CD4-positive, alpha-beta T cell treated with Interleukin-21 for 1 hour (primary cell): ENCODE measurements around the gene MED12L.
"Not testable (repeated sequence)": the region's sequence is repeated elsewhere in the genome, so short reads cannot be mapped to it uniquely, and the experiment has no call there.

Experiments used
- DNase-seq: peaks from one replicate; pipeline ENCODE4 v3.0.0-alpha.2; 2020

Gene MED12L

DNA sequence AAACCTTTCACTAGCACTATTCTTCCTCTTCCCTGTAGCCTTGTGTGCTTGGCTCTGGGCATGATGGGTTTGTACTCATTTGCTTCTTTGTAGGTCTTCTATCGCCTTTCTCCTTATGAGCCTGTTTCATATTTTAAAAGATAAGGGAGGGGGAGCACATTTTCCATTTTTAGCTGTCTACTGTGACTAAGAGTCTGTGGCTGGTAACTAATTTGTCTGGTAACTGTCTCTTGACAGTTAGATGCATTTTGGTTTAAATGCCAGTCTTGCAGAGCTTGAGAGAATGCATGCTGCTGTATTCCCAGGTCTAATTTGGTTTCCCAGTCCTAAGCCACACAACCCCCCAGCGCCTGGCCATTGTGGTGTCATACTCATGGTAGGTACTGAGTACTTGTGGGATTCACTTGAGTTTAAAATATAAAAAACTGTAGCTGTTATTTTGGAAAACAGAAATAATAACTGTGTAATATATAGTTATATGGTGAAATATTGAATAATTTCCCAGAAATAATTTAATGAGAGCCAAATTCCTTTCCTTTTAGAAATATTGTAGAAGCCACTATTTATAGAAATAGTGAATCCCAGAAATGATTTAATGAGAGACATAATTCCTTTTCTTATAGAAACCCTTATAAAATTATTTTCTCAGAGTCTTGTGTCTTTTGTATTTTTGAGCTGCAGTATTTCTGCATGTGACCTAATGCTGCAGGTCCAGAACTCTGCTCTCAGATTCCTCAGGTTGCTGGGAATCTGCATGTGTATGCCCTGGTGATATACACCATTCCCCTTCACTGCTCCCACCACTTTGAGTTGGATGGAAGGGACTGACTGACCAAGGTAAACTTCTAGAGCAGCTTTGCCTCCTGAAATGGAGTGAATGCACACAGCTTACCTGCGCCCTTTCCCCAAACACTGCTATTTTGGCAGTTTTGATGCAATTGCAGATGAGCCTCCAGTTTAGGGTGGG, 131.5 kb downstream of the MED12L start:
- DNase-seq, result no peak

- no peak for DNase-seq
Observed at GRCh38 chr3:151218136-151218535, 132.7 kb downstream of the MED12L start.

DNA sequence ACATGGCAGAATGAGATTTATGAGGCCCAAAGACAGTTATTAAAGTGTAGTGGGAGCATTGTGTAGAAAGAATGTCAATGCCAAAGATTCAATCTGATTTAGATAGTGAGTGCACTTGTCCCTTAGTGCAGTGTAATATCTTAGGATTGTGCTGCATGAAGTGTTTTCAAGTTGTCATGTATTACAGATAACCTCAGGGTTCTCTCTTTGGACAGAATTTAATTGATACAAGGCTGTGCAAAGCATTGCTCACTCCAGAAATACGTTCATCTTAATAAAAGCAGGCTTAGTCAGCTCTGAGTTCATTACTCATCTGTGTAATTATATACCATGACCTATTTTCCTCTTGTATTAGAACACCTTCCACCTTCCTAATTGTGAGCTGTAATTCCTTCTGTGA, 133.6 kb downstream of the MED12L start:
- no peak for DNase-seq

- DNase-seq, result no peak
Observed at GRCh38 chr3:151224268-151224866, 138.9 kb downstream of the MED12L start.

DNA sequence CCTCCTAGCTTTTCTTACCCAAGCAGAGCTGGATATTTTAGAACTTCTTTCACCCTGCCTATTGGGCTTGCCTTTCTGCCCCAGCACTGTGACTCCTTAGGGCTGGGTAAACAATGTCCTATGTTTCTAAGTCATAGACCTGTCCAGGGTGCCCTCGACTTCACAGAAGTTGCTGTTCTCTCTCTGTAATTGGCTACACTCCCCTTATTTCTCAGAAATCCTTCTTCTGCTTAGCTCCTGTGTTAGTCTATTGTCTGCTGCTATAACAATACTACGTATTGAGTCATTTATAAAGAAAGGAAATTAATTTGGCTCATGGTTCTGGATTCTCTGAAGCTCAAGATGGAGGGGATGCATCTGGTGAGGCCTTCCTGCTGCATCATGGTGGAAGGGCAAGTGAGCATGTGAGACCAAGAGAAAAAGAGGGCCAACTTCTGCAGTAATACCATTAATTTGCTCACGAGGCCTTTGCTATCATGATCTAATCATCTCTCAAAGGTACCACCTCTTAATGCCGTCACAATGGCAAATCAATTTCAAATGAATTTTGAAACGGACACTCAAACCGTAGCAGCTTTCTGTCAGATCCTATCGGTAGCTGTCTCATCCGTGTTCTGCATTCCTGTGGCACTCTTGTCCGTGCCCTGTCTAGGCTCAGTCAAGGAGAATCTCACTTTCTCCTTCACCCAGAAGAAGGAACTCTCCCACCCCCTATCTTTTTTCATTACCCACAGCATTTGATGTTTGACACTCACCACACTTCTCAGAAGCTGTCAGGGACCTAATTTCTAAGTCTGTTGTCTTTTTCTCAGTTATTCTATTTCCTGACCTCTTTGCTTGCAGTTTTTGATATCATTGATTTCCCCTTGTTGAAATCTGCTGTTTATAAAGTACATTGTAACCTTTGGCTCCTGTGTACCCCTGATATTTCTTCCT, 139.8 kb downstream of the MED12L start:
- DNase-seq, result no peak

GRCh38 chr3:151226088-151226563, 140.7 kb downstream of the MED12L start:
- DNase-seq, result no peak

- no peak for DNase-seq
Observed at GRCh38 chr3:151226825-151227224, 141.4 kb downstream of the MED12L start.

- DNase-seq, result no peak
Observed at GRCh38 chr3:151227266-151227806, 141.9 kb downstream of the MED12L start.

- peak; percentile 85 for DNase-seq
Observed at GRCh38 chr3:151227807-151228665, 142.6 kb downstream of the MED12L start.

- DNase-seq, result no peak
Observed at GRCh38 chr3:151228666-151229040, 143.2 kb downstream of the MED12L start.

GRCh38 chr3:151230646-151231045, 145.2 kb downstream of the MED12L start:
- DNase-seq, result peak; percentile 25

GRCh38 chr3:151232403-151232802, 146.9 kb downstream of the MED12L start:
- DNase-seq, result not testable (repeated sequence)

DNA sequence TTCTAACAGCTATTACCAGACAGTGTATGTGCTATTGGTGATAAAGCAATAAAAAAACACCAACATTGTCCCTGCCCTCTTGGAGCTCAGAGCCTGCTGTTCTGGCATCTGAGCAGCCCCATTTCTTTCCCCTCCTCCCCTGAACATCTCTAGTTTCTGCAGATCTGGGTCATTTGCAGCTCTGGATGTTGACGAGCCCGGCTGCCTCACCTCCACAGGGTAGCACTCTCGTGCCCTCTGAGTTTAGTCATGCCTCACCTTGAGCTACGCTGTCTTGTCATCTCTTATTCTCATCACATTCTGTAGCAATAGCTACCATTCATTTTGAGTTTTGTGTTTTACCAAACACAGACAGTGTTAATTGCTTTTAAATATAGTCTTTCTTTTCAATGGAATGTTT, 147.5 kb downstream of the MED12L start:
- DNase-seq, result no peak

GRCh38 chr3:151234825-151235224, 149.4 kb downstream of the MED12L start:
- no peak for DNase-seq

DNA sequence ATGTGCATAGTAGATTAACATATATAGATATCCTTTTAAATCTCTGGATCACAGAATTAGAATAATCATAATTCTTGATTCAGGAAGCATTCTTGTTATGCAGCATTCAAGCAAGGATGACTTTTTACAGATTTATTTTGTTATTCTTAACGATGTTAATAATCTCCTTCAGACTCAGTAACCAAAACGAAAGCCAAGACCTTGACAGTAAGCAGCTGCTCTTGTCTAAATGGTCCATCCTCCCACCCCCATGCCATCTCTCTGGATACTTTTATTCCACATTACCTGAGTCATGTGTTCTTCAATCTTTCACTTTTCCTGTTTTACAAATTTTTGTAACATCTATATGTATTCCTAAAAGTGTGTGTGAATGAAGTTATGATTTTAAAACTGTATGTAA, 150.9 kb downstream of the MED12L start:
- DNase-seq, result no peak

GRCh38 chr3:151236736-151237135, 151.3 kb downstream of the MED12L start:
- no peak for DNase-seq

GRCh38 chr3:151242006-151242405, 156.5 kb downstream of the MED12L start:
- DNase-seq, result not testable (repeated sequence)

DNA sequence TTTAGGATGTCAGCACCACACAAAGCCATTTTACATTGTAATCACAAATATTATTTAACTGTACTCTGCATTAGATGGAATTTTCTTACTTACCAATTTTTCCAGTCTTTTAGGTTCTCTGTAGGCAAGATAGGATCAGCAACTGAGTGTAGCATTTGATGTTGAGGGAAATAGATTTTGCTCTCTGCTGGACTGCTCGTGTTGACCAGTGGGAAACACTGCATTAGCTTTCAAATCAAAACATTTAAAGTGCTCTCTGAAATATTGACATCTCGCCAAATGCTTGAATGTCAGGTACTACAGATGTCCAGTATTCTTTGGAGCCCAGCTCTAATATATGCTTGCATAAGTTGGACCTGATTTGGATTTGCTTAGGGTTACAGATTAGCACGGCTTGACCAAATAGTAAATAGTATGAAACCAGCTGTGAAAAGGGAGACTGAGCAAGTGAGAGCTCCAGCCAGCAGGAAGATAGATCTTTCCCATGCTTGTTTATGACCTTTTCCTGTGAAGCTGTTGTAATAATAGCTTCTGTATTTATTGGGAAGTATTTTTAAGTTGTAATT, 163.4 kb downstream of the MED12L start:
- no peak for DNase-seq

GRCh38 chr3:151256749-151257148, 171.3 kb downstream of the MED12L start:
- DNase-seq, result no peak

GRCh38 chr3:151259664-151260063, 174.2 kb downstream of the MED12L start:
- DNase-seq, result no peak

- DNase-seq, result no peak
Observed at GRCh38 chr3:151262871-151263525, 177.5 kb downstream of the MED12L start.
